GM12801 (cell line): Measurements from ENCODE around the gene MRPL36.

ENCODE experiments used
- CTCF ChIP-seq: IDR thresholded peaks from one replicate; pipeline ENCODE4 v1.5.1; 2011; ENCODE audit warnings: control low read depth; ENCODE audit not compliant: insufficient read length; ENCODE audit errors: extremely low read depth

Gene MRPL36

GRCh38 chr5:1815071-1815786 is 15.6 kb upstream of the MRPL36 start:
- TF ChIP-seq CTCF: no peak

GRCh38 chr5:1814183-1815020 is 14.8 kb upstream of the MRPL36 start:
- TF ChIP-seq CTCF: no peak

- TF ChIP-seq CTCF: no peak
Observed at GRCh38 chr5:1810581-1811101, 11.0 kb upstream of the MRPL36 start.

- no peak for TF ChIP-seq CTCF
Observed at GRCh38 chr5:1809416-1810035, 9.9 kb upstream of the MRPL36 start.

GRCh38 chr5:1808439-1808838 is 8.8 kb upstream of the MRPL36 start:
- no peak for TF ChIP-seq CTCF

- TF ChIP-seq CTCF: no peak
Observed at GRCh38 chr5:1807451-1808185, 8.0 kb upstream of the MRPL36 start.
